ENCODE measurements around the gene C1RL. TPM values are rescaled to one million over a fixed set of nuclear protein-coding genes. Genes with fewer than 3 reads are reported as not detected.

C1RL gene
- total RNA-seq, 1 donor from 2014 or later: 14.4 TPM

GRCh38 chr12:7081037-7081436 lies 28.0 kb downstream of the C1RL start:
- no peak for DNase-seq (ENCODE audit: missing footprints)
- intact Hi-C loops (cut with DNase I): no loop called here
- ATAC-seq: no peak

- peak; percentile 26 for ATAC-seq
- no peak for DNase-seq (ENCODE audit: missing footprints)
- intact Hi-C loops (cut with DNase I): no loop called here
These were observed 29.2 kb downstream of the C1RL start for GRCh38 chr12:7079826-7080125.

- intact Hi-C loops (cut with DNase I): no loop called here
- no peak for DNase-seq (ENCODE audit: missing footprints)
- no peak for ATAC-seq
These were observed 30.9 kb downstream of the C1RL start for GRCh38 chr12:7078163-7078562.

- intact Hi-C loops (cut with DNase I): no loop called here
- ATAC-seq (no peak), DNase-seq (ENCODE audit: missing footprints) (no peak)
These were observed 32.5 kb downstream of the C1RL start for GRCh38 chr12:7076493-7076892.

GRCh38 chr12:7075939-7076338 lies 33.1 kb downstream of the C1RL start:
- ATAC-seq (no peak), DNase-seq (ENCODE audit: missing footprints) (no peak)
- intact Hi-C loops (cut with DNase I): no loop called here

- DNase-seq (ENCODE audit: missing footprints): no peak
- no peak for ATAC-seq
These were observed 33.5 kb downstream of the C1RL start for GRCh38 chr12:7075518-7075917.

GRCh38 chr12:7073946-7074345 lies 35.1 kb downstream of the C1RL start:
- ATAC-seq: no peak
- intact Hi-C loops (cut with DNase I): no loop called here
- no peak for DNase-seq (ENCODE audit: missing footprints)

More at GRCh38 chr12:7075518-7075917, 33.5 kb downstream of the C1RL start:
- intact Hi-C loops (cut with DNase I): no loop called here

GRCh38 chr12:7072554-7072953 lies 36.5 kb downstream of the C1RL start:
- intact Hi-C loops (cut with DNase I): no loop called here
- no peak for DNase-seq (ENCODE audit: missing footprints)

GRCh38 chr12:7072035-7072434 lies 37.0 kb downstream of the C1RL start:
- intact Hi-C loops (cut with DNase I): no loop called here
- DNase-seq (ENCODE audit: missing footprints) (no peak), ATAC-seq (no peak)

More at GRCh38 chr12:7072554-7072953, 36.5 kb downstream of the C1RL start:
- no peak for ATAC-seq

- DNase-seq (ENCODE audit: missing footprints): no peak
- intact Hi-C loops (cut with DNase I): no loop called here
- ATAC-seq: no peak
These were observed 39.6 kb downstream of the C1RL start for GRCh38 chr12:7069386-7069785.

GRCh38 chr12:7068994-7069346 lies 40.0 kb downstream of the C1RL start:
- intact Hi-C loops (cut with DNase I): no loop called here
- ATAC-seq (no peak), DNase-seq (ENCODE audit: missing footprints) (no peak)

GRCh38 chr12:7068240-7068993 lies 40.6 kb downstream of the C1RL start:
- no peak for DNase-seq (ENCODE audit: missing footprints)
- intact Hi-C loops (cut with DNase I): no loop called here
- peak; percentile 86 for ATAC-seq

GRCh38 chr12:7067096-7067495 lies 41.9 kb downstream of the C1RL start:
- ATAC-seq: no peak
- intact Hi-C loops (cut with DNase I): no loop called here
- DNase-seq (ENCODE audit: missing footprints): no peak

- DNase-seq (ENCODE audit: missing footprints): no peak
- intact Hi-C loops (cut with DNase I): no loop called here
- no peak for ATAC-seq
These were observed 42.4 kb downstream of the C1RL start for GRCh38 chr12:7066596-7066995.

- no peak for DNase-seq (ENCODE audit: missing footprints)
- intact Hi-C loops (cut with DNase I): no loop called here
- ATAC-seq: no peak
These were observed 43.9 kb downstream of the C1RL start for GRCh38 chr12:7065073-7065623.

- ATAC-seq: peak; percentile 18
- intact Hi-C loops (cut with DNase I): no loop called here
These were observed 44.5 kb downstream of the C1RL start for GRCh38 chr12:7064516-7064915.

GRCh38 chr12:7061596-7061995 lies 47.4 kb downstream of the C1RL start:
- DNase-seq (ENCODE audit: missing footprints) (no peak), ATAC-seq (no peak)
- intact Hi-C loops (cut with DNase I): loop anchor here (2.0 kb wide), 1 partner anchor 47 kb away; the partner anchor contains the start of gene C1RL

More at GRCh38 chr12:7064516-7064915, 44.5 kb downstream of the C1RL start:
- no peak for DNase-seq (ENCODE audit: missing footprints)

- DNase-seq (ENCODE audit: missing footprints) (no peak), ATAC-seq (no peak)
- intact Hi-C loops (cut with DNase I): loop anchor here (2.0 kb wide), 1 partner anchor 48 kb away; the partner anchor contains the start of gene C1RL
These were observed 47.9 kb downstream of the C1RL start for GRCh38 chr12:7061138-7061537.

- DNase-seq (ENCODE audit: missing footprints) (no peak), ATAC-seq (peak; percentile 98)
- intact Hi-C loops (cut with DNase I): loop anchor here (1.0 to 2.0 kb wide), 2 partner anchors 32 to 48 kb away; partner anchors contain the start of genes C1R and C1RL
These were observed 48.6 kb downstream of the C1RL start, which contains the start of gene C1S for GRCh38 chr12:7060353-7060954. Gene C1S, plus strand, starts transcription at chr12:7060718. Its CDS starts 1,195 bp downstream, at chr12:7061913.

GRCh38 chr12:7059780-7060179 lies 49.2 kb downstream of the C1RL start:
- DNase-seq (ENCODE audit: missing footprints) (no peak), ATAC-seq (no peak)

More at GRCh38 chr12:7059780-7060179, 49.2 kb downstream of the C1RL start:
- intact Hi-C loops (cut with DNase I): loop anchor here (1.0 to 2.0 kb wide), 2 partner anchors 33 to 49 kb away; partner anchors contain the start of genes C1R and C1RL

Data from Right ventricle myocardium inferior (tissue), 1 donor.